ENCODE results near the gene ARFIP2.
"Not testable (repeated sequence)": the region's sequence is repeated elsewhere in the genome, so short reads cannot be mapped to it uniquely, and the experiment has no call there.

The ARFIP2 gene, protein sequence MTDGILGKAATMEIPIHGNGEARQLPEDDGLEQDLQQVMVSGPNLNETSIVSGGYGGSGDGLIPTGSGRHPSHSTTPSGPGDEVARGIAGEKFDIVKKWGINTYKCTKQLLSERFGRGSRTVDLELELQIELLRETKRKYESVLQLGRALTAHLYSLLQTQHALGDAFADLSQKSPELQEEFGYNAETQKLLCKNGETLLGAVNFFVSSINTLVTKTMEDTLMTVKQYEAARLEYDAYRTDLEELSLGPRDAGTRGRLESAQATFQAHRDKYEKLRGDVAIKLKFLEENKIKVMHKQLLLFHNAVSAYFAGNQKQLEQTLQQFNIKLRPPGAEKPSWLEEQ

DNA sequence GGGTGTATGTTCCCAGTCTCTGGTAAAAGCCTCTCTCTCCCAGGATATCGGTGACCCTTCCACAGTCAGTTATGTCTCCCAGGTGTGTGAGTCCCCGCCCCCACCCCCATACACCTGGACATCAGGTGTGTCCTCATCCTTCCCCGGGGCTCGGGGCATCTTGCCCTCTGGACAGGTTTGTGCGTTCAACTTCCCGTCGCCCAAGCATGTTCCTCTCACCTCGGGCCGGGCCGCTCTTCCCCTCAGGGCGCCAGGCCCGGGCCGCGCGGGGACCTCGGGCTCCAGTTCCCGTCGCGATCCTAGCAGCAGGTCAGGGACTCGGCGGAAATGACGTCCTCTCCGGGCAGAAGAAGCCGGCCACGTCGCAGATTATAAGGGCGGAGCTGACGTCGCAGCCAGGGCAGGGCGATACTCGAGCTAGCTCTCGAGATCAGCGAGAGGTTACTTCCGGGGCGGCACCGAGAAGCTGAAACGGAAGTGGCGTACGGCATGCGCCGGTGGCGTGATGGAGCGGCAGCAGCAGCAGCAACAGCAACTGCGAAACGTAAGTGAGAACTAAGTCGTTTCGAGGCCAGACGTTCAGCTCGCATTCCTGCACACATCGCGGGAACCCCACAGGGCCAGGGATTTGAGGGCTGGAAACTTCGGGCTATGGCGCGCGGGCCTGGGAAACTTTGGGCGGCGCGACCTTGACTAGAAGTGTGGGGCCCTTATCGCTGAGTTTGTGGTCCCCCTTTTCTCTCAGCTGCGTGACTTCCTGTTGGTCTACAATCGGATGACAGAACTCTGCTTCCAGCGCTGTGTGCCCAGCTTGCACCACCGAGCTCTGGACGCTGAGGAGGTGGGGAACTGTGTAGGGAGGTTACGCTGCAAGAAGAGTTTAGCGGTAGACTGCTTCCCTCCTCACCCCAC, at the start of gene ARFIP2, which contains the start of gene TIMM10B:
Gene ARFIP2, minus strand, starts transcription at position 320 of the 912 bp plus-strand sequence. CDS start 910 bp downstream, outside the sequence.
Gene TIMM10B, plus strand, starts transcription at position 490 of the 912 bp plus-strand sequence. Its CDS starts 16 bp downstream, at position 506.
- in situ Hi-C loops (cut with MboI; ENCODE audit: low sequenced_read_pairs): no loop called here

DNA sequence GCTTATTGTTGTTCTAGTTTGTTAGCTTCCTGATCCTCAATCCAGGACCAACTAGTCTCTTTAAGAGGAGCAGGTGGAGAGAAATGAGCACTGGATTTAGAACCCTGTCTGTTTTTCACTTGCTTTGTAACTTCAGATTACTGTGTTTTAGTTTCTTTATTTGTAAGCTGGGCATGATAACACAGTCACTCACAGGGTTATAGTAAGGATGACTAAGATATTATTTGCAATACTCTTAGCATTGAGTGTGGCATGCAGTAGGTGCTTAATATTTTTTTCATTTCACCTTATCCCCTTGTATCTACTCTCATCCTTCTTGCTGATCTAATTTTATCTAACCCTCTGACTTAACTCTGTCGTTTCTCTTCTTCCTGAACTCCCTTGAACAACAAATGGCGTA, 49.7 kb upstream of the ARFIP2 start:
- in situ Hi-C loops (cut with MboI; ENCODE audit: low sequenced_read_pairs): no loop called here

DNA sequence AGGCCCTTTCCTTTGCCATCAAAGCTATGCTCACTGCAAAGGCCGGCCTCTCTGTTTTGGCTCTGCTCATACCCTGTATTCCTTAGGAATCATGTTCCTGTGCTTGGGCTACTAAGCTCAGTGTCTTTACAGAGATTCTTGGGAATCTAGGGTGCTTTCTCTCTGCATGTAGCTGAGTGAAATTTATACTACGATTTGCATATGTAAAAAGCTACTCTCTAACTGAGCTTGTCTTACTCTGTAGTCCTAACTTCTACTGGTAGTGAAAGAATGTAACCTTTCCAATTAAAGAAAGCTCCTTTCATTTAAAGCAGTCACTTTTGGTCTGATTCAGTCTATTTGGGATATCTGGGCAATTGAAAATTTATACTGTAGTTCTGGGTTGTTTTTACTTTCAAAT, 48.1 kb upstream of the ARFIP2 start:
- in situ Hi-C loops (cut with MboI; ENCODE audit: low sequenced_read_pairs): no loop called here

DNA sequence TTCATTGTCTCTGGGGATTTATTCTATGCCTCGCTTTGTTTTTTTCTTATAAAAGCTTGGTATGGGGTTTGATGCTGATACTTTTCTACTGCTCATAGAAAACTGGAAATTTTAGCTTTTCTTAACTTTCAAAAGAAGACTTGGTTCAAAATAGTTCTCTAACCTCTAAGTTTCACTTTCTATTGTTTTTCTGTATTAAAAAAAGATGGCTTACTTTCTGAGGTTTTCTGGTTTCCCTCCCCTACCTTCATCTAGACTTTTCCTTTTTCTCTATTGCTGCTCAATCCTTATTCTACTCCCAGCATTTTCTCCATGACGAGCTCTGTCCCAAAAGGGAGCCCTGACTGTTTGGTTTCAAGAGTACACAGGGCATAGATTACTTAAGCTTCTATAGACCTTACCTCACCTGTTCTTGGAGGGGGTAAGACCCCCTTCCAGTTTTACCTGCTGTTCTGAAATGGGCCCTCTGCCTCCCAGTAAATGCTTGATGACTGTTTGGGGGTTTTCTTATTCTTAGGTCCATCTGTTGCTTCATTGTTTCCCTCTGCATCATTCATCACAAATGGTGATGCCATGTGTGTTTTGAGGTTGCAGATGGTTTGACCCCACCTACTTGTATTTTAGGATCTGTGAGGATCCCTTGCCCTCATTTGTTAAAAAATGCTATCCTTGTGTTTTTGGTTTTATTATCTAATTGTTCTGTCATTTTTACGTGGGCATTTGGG, 45.4 kb upstream of the ARFIP2 start:
- in situ Hi-C loops (cut with MboI; ENCODE audit: low sequenced_read_pairs): no loop called here

DNA sequence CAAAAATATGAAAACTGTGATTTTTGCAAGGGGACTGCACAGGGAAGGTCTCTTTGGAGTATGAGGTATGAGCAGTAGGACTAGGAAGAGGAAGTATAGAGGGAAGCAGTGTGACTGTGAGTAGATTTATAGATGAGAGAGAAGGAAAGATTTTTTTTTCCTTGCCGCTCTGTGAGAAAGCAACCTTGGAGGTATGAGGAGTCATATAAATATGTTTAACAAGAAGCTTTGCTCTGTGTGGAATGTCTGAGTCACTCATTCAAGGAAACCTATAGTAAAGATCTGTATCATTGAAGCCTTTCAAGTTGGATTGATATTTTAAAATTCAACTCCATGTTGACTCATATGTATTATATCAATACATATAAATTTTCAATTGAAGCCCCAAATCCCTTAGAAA, 42.1 kb upstream of the ARFIP2 start:
- in situ Hi-C loops (cut with MboI; ENCODE audit: low sequenced_read_pairs): no loop called here

DNA sequence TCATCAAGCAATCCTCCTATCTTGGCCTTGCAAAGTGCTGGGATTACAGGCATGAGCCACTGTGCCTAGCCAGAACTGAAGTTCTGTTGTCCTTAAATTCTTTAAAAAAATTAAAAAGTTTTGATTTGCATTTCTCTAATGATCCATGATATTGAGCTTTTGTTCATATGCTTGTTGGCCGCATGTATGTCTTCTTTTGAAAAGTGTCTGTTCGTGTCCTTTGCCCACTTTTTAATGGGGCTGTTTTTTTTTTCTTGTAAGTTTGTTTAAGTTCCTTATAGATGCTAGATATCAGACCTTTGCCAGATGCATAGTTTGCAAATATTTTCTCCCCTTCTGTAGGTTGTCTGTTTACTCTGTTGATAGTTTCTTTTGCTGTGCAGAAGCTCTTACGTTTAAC, 40.8 kb upstream of the ARFIP2 start:
- in situ Hi-C loops (cut with MboI; ENCODE audit: low sequenced_read_pairs): not testable (repeated sequence)

DNA sequence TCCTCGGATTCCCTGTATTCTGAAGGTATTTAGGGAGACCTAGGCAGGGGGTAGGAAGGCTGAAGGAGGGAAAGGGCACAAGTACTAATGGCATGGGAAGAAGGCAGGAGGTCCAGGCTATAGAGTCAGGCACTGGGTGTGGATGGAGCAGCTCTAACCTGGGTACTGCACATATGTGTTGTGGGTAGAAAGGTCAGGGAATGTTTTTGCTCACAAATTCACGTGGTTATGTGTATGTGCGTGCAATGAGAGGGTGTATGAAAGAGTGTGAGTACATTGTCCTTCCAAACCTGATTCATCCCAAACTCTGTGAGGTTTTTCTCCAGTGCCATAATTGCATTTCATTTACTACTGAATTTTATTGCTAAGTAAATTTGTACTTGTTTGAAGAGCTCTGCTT, 39.1 kb upstream of the ARFIP2 start:
- in situ Hi-C loops (cut with MboI; ENCODE audit: low sequenced_read_pairs): no loop called here

DNA sequence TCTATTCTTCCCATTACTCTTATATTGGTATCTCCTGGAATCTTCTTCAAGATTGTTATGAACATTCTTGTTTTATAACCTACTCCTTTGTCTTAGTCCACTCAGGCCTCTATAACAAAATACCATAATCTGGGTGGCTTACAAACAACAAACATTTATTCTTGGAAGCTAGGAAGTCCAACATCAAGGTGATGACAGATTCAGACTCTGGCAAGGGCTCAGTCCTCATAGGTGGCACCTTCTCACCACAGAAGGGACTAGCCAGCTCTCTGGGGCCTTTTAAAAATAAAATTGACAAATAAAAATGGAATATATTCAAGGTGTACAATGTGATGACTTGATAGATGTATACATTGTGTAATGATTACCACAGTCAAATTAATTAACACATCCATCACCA, 35.7 kb upstream of the ARFIP2 start:
- in situ Hi-C loops (cut with MboI; ENCODE audit: low sequenced_read_pairs): no loop called here

DNA sequence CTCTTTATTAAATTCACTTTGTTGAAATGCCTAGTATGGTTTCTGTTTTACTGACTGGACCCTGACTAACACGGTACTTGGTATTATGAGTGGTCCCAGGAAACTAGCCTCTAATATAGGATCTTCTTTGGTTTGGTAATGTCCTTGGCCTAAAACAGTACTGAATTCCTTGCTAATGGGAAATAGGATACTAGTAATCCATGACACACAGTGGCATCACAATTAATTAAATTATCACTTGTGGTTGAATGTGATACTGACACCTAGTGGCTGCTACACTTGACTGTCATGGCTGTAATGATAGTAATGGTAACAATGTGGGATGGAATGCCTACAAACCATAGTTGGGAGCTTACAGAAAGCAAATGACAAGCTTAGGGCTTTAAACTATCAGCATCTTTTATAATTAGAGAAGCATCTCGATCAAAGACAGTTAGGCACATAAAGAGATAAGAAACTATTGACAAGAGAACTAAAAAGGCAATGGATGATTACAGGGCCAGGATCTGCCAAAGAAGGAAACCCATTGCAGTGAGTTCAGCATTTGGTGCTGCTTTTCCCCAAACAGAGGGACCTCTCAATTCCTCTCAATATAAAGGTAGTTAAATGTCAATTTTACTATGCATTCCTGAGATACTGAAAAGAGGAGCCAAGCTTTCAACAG, 24.6 kb upstream of the ARFIP2 start:
- in situ Hi-C loops (cut with MboI; ENCODE audit: low sequenced_read_pairs): no loop called here

DNA sequence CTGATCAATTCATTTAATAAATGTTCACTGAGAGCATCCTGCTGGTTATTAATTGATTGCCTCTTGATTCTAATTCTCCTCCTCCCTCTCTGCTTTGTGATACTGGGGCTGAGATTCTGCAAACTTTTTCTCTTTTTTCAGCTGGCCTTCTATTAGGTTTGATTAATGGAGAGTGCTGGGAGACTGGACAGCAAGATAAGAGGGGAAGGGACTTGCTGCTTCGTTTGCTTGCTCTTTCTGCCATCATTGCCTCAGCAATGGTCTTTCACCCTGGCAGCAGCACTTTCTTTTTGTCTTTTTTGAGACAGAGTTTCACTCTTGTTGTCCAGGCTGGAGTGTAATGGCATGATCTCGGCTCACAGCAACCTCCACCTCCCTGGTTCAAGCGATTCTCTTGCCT, 23.0 kb upstream of the ARFIP2 start:
- in situ Hi-C loops (cut with MboI; ENCODE audit: low sequenced_read_pairs): no loop called here

DNA sequence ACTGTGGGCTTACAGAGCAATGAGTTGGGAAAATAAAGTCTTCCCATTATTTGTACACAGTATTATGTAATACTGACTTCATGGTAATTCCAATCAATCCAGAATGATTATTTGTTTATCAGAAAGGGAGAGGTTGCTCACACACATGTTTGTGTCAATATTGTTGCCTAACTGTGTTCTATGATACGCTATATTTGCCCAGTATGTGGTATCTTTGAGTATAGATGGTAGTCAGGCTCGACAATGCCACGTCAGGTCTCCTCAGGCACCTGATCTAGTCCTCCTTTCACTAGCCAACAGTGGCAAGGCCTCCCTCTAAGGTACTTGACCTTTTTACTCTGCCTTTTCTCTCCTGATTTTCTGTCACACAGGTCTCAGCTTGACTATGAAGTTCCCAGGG, 21.3 kb upstream of the ARFIP2 start:
- in situ Hi-C loops (cut with MboI; ENCODE audit: low sequenced_read_pairs): no loop called here

DNA sequence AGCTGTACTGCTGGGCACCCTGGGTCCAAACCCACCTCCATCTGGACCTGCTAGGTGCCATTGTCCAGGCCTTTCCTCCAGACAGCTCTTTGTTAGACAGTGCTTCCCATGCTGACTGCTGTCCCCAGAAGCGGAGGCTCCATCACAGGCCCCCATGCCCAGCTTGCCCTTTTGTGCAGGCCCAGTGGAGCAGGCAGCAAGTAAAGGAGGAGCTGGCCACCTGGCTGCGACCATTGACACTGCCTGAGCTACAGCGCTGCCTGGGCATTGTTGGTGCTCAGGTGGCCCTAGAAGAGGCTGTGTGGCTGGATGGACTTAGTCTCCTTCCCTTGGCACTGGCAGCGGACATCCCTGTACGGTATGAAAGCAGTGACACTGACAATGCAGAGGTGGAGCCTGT, 17.4 kb upstream of the ARFIP2 start:
- in situ Hi-C loops (cut with MboI; ENCODE audit: low sequenced_read_pairs): no loop called here

DNA sequence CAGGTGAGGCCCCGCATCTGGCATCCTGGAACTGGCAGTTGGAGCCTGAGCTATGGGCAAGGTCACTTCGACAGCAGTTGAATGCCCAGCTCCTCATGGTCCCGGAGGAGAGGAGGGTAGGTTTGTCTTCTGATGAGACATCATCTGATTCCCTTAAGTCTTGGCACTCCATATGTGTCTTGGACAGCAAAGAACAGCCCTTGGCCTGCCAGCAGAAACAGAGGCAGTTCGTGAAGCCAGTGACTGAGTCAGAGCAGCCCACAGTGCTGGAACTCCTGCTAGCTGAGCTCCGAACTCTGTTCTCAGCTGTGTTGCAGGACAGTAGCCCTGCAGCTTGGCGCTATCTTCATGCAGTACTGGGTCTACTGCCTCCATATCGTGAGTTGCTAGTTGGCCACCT, 17.0 kb upstream of the ARFIP2 start:
- in situ Hi-C loops (cut with MboI; ENCODE audit: low sequenced_read_pairs): no loop called here

DNA sequence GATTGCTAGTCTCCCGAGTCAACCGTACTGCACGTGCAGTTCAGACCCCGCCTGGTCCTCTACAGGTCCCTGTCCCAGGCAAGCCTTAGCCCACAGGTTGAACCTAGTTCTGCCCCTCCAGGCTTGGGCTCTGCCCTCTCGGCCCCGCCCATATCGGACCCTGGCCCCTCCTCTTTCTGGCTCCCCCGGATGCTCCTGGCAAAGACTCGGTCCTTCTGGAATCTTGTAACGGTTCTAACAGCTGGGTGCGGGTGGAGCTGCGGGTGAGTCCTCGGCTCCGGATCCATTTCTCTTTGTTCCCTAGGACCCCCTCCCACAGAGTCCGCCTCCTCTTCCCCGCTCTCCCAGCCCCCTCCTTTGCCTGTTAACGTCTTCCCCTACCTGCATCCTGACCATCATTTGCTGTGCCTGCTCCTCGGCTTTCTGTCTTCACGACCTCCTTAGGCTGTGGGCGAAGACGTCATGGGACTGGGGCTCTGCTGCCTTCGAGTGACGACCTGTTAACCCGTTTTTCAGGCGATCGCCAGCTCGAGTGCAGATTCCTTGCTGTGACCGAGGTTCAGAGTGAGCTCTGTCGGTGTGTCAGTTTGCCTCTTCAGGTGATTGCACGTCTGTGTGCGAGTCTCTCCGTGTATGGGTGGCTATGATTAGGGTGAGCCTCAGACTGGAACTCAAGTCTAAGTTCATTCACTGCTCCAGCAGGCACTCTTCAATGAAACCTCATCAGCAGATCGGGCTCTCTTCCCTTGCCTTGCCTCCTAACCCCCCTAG, 16.1 kb upstream of the ARFIP2 start, which contains the start of gene DNHD1:
Gene DNHD1, plus strand, starts transcription at position 212 of the 771 bp plus-strand sequence. CDS start 936 bp downstream, outside the sequence.
- in situ Hi-C loops (cut with MboI; ENCODE audit: low sequenced_read_pairs): no loop called here

DNA sequence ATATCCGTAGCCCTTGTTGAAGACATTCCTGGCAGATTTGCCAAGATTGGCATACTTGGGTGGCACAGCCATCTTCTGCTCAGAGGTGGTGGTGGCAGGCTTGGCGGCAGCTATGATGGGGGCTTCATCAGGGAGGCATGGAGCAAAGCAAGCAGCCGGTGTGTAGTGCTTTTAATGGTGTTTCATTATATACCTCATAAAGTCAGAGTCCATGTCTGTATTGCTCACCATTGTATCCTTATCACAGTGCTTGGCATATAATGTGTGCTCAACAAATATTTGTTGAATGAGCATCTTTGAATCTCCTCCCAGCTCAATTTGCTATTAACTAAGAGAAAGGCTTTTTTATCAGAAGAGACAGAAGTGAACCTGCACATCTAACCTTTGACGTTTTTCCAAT, 8.2 kb upstream of the ARFIP2 start:
- in situ Hi-C loops (cut with MboI; ENCODE audit: low sequenced_read_pairs): no loop called here

DNA sequence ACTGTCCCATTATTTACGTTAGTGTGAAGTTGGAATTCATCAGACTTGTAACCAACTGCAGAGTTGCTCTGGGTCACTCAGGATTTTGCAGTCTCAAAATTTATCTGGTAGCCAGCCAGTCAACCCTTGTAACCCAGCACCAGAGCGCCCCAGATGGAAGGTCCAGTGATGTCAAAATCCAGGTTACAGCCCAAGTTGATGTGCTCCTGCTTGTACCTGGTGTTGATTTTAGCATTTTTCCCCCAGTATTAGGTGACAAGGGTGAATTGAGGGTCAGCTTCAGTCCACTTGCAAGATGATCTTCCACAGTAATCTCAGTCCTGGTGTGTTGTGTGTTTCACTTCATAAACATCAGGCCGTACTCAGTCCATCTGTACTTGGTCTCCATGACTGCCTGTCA, 7.7 kb upstream of the ARFIP2 start:
- in situ Hi-C loops (cut with MboI; ENCODE audit: low sequenced_read_pairs): no loop called here

DNA sequence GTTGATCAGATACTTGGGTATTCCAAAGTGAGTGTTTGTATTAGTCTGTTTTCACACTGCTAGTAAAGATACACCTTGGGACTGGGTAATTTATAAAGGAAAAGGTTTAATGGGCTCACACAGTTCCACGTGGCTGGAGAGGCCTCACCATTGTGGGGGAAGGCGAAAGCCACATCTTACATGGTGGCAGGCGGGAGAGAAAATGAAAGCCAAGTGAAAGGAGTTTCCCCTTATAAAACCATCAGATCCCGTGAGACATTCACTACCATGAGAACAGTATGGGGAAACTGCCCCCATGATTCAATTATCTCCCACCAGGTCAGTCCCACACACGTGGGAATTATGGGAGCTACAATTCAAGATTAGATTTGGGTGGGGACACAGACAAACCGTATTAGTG, 7.2 kb upstream of the ARFIP2 start:
- in situ Hi-C loops (cut with MboI; ENCODE audit: low sequenced_read_pairs): no loop called here

DNA sequence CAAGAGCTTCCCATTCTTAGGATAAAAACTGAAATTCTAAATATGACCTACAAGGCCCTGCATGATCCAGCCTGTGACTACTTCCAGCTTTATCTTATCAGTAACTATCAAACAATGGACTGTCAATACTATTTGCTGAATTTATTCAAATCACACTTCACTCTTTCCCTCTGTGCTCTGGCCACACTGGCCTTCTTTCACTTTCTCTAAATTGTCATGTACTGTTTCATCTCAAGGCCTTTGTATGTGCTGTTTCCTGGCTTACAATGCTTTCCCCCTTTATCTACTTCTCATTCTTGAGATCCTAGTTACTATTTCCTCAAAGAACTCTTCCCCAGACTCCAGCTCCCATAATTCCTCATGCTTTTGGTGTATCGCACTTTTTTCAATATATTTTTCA, 5.8 kb upstream of the ARFIP2 start:
- in situ Hi-C loops (cut with MboI; ENCODE audit: low sequenced_read_pairs): no loop called here

DNA sequence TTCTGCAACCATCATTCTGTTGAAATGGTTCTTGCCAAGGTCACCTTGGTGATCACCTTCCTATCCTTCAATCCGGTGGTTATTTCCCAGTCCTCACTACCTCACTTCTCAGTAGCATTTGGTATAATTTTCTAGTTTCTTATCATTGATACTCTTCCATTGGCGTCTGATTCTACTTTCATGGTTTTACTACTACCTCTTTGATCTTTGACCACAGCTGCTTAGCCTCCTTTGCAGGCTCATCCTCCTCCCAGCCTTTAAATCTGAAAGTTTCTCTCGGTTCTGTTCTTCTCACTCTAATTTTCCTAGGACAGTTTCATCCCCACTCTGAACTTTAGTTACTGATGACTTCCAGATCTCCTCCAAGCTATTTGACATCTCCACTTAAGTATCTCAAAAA, 5.1 kb upstream of the ARFIP2 start:
- in situ Hi-C loops (cut with MboI; ENCODE audit: low sequenced_read_pairs): no loop called here

DNA sequence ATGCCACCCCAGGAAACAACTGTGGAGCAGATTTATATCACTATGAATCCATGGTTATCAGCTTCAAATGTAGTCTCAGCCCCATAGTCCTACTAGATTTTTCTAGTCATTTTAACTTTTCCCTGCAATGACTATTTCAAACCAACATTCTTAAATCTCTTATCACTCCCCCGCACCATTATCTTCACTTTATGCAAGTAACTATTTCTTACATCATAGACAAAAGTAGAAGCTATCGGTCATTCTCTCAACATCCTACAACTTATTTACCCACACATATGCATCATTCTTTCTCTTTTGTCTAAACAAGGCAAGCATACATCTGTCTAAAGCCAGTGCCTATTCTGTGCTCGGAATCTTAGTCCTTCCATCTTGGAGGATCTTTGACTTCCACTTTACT, 4.5 kb upstream of the ARFIP2 start:
- in situ Hi-C loops (cut with MboI; ENCODE audit: low sequenced_read_pairs): no loop called here
